MM.1S (cell line): ENCODE measurements around the gene CNTRL.

Experiments
- EZH2 ChIP-seq: fragments of 300-600 bp; sonication (generic); optimal IDR thresholded peaks from 2 replicates; pipeline ENCODE3; 2017; ENCODE audit warnings: low read depth, mild to moderate bottlenecking, antibody characterized with exemption, low read length, mixed read lengths
- EZH2phosphoT487 ChIP-seq: fragments of 300-600 bp; sonication (generic); IDR thresholded peaks from 2 replicates; pipeline ENCODE4 v1.6.1; 2018; ENCODE audit warnings: antibody characterized with exemption, low read length
- TF ChIP-seq, protein P1 (sequence below): fragments of 300-600 bp; sonication (generic); IDR thresholded peaks from 2 replicates; pipeline ENCODE4 v1.5.1; 2016; ENCODE audit warnings: antibody characterized with exemption, low read length, mixed read lengths

- TF ChIP-seq, protein P1, sequence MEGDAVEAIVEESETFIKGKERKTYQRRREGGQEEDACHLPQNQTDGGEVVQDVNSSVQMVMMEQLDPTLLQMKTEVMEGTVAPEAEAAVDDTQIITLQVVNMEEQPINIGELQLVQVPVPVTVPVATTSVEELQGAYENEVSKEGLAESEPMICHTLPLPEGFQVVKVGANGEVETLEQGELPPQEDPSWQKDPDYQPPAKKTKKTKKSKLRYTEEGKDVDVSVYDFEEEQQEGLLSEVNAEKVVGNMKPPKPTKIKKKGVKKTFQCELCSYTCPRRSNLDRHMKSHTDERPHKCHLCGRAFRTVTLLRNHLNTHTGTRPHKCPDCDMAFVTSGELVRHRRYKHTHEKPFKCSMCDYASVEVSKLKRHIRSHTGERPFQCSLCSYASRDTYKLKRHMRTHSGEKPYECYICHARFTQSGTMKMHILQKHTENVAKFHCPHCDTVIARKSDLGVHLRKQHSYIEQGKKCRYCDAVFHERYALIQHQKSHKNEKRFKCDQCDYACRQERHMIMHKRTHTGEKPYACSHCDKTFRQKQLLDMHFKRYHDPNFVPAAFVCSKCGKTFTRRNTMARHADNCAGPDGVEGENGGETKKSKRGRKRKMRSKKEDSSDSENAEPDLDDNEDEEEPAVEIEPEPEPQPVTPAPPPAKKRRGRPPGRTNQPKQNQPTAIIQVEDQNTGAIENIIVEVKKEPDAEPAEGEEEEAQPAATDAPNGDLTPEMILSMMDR, result no peak
- TF ChIP-seq EZH2phosphoT487, result no peak
- no peak for TF ChIP-seq EZH2
Observed at GRCh38 chr9:121133104-121133816, 58.5 kb downstream of the CNTRL start.
